ENCODE results near the gene UBE2L3. TPM values are rescaled to one million over a fixed set of nuclear protein-coding genes. Genes with fewer than 3 reads are reported as not detected.

Gene UBE2L3
- total and polyA plus RNA-seq, 2 of the 8 experiments (the other 6 are each of a cell fraction or from before 2014, with no cell fraction given), result 63.5 to 90.0 TPM

DNA sequence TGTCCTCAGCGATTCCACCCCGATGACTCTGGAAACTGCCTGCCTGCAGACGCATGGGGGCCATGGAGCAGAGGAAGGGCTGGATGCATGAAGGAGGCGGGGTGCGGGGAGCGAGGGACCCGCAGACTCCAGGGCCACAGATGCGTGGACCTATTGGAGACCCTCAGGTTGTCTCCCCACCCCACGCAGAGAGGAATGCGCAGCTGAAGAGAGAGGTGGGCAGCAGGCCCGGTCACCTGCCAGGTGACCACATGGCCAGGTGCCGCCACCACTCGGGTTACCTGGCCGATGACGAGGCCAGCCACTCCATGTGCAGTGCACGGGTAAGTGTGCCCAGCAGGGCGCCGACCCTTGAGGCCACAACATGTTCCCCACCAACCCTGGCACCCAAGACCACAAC, 65.4 kb downstream of the UBE2L3 start:
- H3K79me2 ChIP-seq (ENCODE audit: control insufficient read depth in 1 of 2, insufficient read depth in 2 of 2, low read length in 2 of 2), result peaks cover 0 to 6% of the 10 kb centered on the region in 2 experiments; a peak in 1 of 4 replicates
- TF ChIP-seq CBX5 (IDR thresholded peaks at IDR 0.05; ENCODE audit: low read depth, low read length), result no peak
- no peak for TF ChIP-seq ZNF274 (IDR thresholded peaks at IDR 0.05; ENCODE audit: borderline replicate concordance, extremely low read depth, low read length)
- TF ChIP-seq CEBPB (IDR thresholded peaks at IDR 0.05; ENCODE audit: low read depth, low read length), result no peak
- TF ChIP-seq HDAC6 (IDR thresholded peaks at IDR 0.05; ENCODE audit: low read depth, low read length), result no peak
- H2AK5ac ChIP-seq (ENCODE audit: low read depth, low read length), result no peak overlapping the region
- no peak overlapping the region for H3K4me3 ChIP-seq (ENCODE audit: extremely low read depth in 1 of 4, insufficient read depth in 2 of 4, low read depth in 3 of 4, low read length in 4 of 4)
- no peak overlapping the region for H2BK120ac ChIP-seq (replicated peaks; ENCODE audit: low read depth, low read length)
- peaks cover 2 to 8% of the 10 kb centered on the region in 2 experiments for H4K20me1 ChIP-seq (replicated peaks in 1 of 2; ENCODE audit: control insufficient read depth in 1 of 2, insufficient read depth in 2 of 2, low read length in 2 of 2)
- no peak overlapping the region for H2AFZ ChIP-seq (ENCODE audit: low read length)
- no peak overlapping the region for H4K8ac ChIP-seq (ENCODE audit: extremely low read depth, insufficient read depth, low read length)
- no peaks in the 10 kb centered on the region for H3K79me1 ChIP-seq (ENCODE audit: low read depth, low read length)
- H2BK12ac ChIP-seq (ENCODE audit: low read depth, low read length), result no peak overlapping the region
- ChIA-PET CTCF (ENCODE audit: partially characterized antibody) (interaction anchor here (22.2 to 24.1 kb wide), 2 partner anchors 6 to 10 kb away, joined by 499 read pairs; partner anchors contain the start of genes CCDC116, SDF2L1 and YDJC), POLR2A (ENCODE audit: partially characterized antibody) (interaction anchor here (10.2 kb wide), 1 partner anchor 10 kb away, joined by 74 read pairs; the partner anchor contains the start of gene SDF2L1)
- H2BK5ac ChIP-seq (ENCODE audit: low read depth, low read length), result no peak overlapping the region
- DNase-seq (ENCODE audit: low read depth in 1 of 2, low spot score in 2 of 2) (no peak), FAIRE-seq (no peak)
- H3K18ac ChIP-seq (ENCODE audit: extremely low read depth, low read length), result no peak overlapping the region
- no peak overlapping the region for H3K14ac ChIP-seq (ENCODE audit: insufficient read length)
- H3K9ac ChIP-seq (replicated peaks in 1 of 4; ENCODE audit: extremely low read depth in 1 of 4, low read depth in 3 of 4, low read length in 3 of 4), result no peak overlapping the region
- H3K4me2 ChIP-seq (ENCODE audit: insufficient read depth in 1 of 2, low read depth in 2 of 2, low read length in 2 of 2), result no peak overlapping the region
- no peak overlapping the region for H2BK15ac ChIP-seq (ENCODE audit: low read length)
- no peak overlapping the region for H4K91ac ChIP-seq (replicated peaks; ENCODE audit: insufficient read length, low read length)
- no peak overlapping the region for H3K56ac ChIP-seq (replicated peaks; ENCODE audit: insufficient read length, low read depth, low read length)
- no peak overlapping the region for H2BK20ac ChIP-seq (ENCODE audit: low read length)
- no peaks in the 10 kb centered on the region; the same call in 1 of the 2 replicates for H3K23me2 ChIP-seq (ENCODE audit: low read depth, low read length)
- no peak overlapping the region for H3K23ac ChIP-seq (ENCODE audit: insufficient read length)
- no peak overlapping the region for H4K5ac ChIP-seq (ENCODE audit: insufficient read length, low read depth, low read length)
- no peak overlapping the region for H3K4ac ChIP-seq (replicated peaks; ENCODE audit: insufficient read length, low read depth, low read length)
- no peaks in the 10 kb centered on the region; a peak in 2 of 7 replicates for H3K27me3 ChIP-seq (replicated peaks in 1 of 4; ENCODE audit: control insufficient read depth in 3 of 4, extremely low read depth in 1 of 4, insufficient read depth in 3 of 4, low read length in 3 of 4)
- WGBS, 2 experiments (ENCODE audit: extremely low coverage in 1 of 2, insufficient coverage in 1 of 2, insufficient read length in 1 of 2, insufficient replicate concordance in 2 of 2, low coverage in 1 of 2, low lambda C conversion rate in 2 of 2, missing lambda C conversion rate in 1 of 2), result 99% methylated on average over 18 of the region's 18 CpGs; no CpG with 5 or more reads in 1 of the 2 experiments
- H3K27ac ChIP-seq (ENCODE audit: low read depth, low read length), result no peak overlapping the region
- no peaks in the 10 kb centered on the region; a peak in 1 of 4 replicates for H3K9me3 ChIP-seq (ENCODE audit: insufficient read depth in 2 of 2, low read depth in 1 of 2, low read length in 1 of 2)
- H3K36me3 ChIP-seq (ENCODE audit: control insufficient read depth in 2 of 4, insufficient read depth in 4 of 4, low read length in 3 of 4), result peaks cover 0 to 6% (median 2%) of the 10 kb centered on the region in 4 experiments; a peak in 2 of 8 replicates
- peaks cover 0 to 3% (median 2%) of the 10 kb centered on the region in 4 experiments; a peak in 2 of 7 replicates for H3K4me1 ChIP-seq (replicated peaks in 1 of 4; ENCODE audit: control insufficient read depth in 3 of 4, insufficient read depth in 4 of 4, low read length in 3 of 4)
